Measurements from ENCODE around the gene APLNR. TPM values are rescaled to one million over a fixed set of nuclear protein-coding genes. Genes with fewer than 3 reads are reported as not detected.

The APLNR gene
- total RNA-seq, 1 donor from 2014 or later, result 1.2 TPM

- Histone ChIP-seq H3K27me3 (no peaks in the 10 kb centered on the region), H3K4me3 (no peak overlapping the region), H3K4me1 (no peaks in the 10 kb centered on the region), H3K36me3 (no peaks in the 10 kb centered on the region), H3K27ac (no peak overlapping the region), H3K9me3 (no peaks in the 10 kb centered on the region)
- no peak for DNase-seq
- no peak for ATAC-seq
- TF ChIP-seq CTCF (IDR thresholded peaks at IDR 0.05), result no peak
- intact Hi-C loops (cut with DNase I), result no loop called here
Observed at GRCh38 chr11:57260937-57261783, 24.1 kb upstream of the APLNR start.

- no peak overlapping the region for H3K4me3 ChIP-seq
- H3K4me1 ChIP-seq, result no peaks in the 10 kb centered on the region
- ATAC-seq, result no peak
- H3K9me3 ChIP-seq, result no peaks in the 10 kb centered on the region
- no peak for DNase-seq
- TF ChIP-seq CTCF (IDR thresholded peaks at IDR 0.05), result no peak
- H3K36me3 ChIP-seq, result no peaks in the 10 kb centered on the region
- H3K27ac ChIP-seq, result no peak overlapping the region
- no peaks in the 10 kb centered on the region for H3K27me3 ChIP-seq
- intact Hi-C loops (cut with DNase I), result no loop called here
Observed at GRCh38 chr11:57256119-57256518, 19.1 kb upstream of the APLNR start.

GRCh38 chr11:57255618-57256017 is 18.6 kb upstream of the APLNR start:
- no peaks in the 10 kb centered on the region for H3K36me3 ChIP-seq
- H3K9me3 ChIP-seq, result no peaks in the 10 kb centered on the region
- intact Hi-C loops (cut with DNase I), result no loop called here
- DNase-seq, result no peak
- no peak overlapping the region for H3K27ac ChIP-seq
- H3K27me3 ChIP-seq, result no peaks in the 10 kb centered on the region
- no peak overlapping the region for H3K4me3 ChIP-seq
- no peak for ATAC-seq
- no peaks in the 10 kb centered on the region for H3K4me1 ChIP-seq
- TF ChIP-seq CTCF (IDR thresholded peaks at IDR 0.05), result no peak

DNA sequence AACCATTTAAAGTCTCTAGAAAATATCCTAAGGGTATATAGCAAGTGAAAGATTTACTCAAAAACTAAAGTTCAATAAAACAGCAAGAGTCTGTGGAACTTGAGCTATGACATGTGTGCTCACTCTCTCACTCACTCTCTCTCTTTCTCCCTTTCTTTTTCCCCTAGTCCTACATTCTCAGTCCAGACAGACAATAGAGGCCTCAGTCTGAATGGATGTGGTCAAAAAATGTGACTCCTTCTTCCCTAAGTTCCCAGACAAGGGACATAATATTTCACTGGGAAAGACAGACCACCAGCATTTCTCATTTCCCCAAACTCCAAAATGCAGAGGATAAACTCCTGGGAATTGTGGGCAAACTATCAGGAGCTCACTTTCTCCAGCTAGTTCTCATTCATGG is 17.6 kb upstream of the APLNR start:
- DNase-seq (no peak), ATAC-seq (no peak)
- intact Hi-C loops (cut with DNase I), result loop anchor here (5.0 kb wide), 2 partner anchors 122 to 412 kb away; no protein-coding TSS in a partner anchor
- no peak for TF ChIP-seq CTCF (IDR thresholded peaks at IDR 0.05)
- no peaks in the 10 kb centered on the region for H3K27me3 ChIP-seq
- no peak overlapping the region for H3K27ac ChIP-seq
- no peaks in the 10 kb centered on the region for H3K9me3 ChIP-seq
- H3K36me3 ChIP-seq, result no peaks in the 10 kb centered on the region
- no peak overlapping the region for H3K4me3 ChIP-seq
- H3K4me1 ChIP-seq, result peaks cover 3% of the 10 kb centered on the region

DNA sequence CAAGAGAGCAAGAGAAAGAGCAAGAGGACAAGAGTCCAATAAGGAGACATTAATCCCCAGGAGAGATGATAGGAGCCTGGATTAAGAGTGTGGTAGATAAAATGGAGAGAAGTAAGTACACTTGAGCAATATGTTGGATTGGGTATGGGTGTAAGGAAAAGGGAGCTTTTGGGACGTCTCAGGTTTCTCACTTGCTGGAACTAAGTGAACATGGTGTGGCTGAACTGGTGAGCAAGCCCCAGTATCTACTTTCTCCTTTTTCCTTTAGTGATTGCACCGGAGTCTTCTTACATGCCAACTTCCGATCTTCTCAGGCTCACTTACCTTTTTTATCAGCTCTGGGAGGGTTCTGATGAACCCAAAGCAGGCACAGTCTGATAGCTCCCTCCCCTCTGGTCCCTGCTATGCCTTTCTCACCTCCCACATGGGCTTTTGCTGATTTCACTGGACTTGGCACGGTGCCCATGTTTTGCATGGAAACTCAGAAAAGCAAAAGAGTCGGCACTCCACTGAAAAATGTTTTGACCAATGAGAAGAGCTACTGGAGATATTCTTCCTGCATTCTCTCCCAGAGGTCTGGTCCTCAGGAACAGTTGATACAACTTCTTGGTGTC is 14.5 kb upstream of the APLNR start:
- Histone ChIP-seq H3K27me3 (no peaks in the 10 kb centered on the region), H3K27ac (no peak overlapping the region), H3K36me3 (no peaks in the 10 kb centered on the region), H3K4me1 (peaks cover 8% of the 10 kb centered on the region), H3K9me3 (no peaks in the 10 kb centered on the region), H3K4me3 (no peak overlapping the region)
- ATAC-seq, result no peak
- DNase-seq, result no peak
- intact Hi-C loops (cut with DNase I), result loop anchor here (5.0 kb wide), 2 partner anchors 119 to 409 kb away; no protein-coding TSS in a partner anchor
- TF ChIP-seq CTCF (IDR thresholded peaks at IDR 0.05), result no peak

All from upper lobe of right lung (tissue), 1 donor.